ENCODE measurements around the gene ACOT13. TPM values are rescaled to one million over a fixed set of nuclear protein-coding genes. Genes with fewer than 3 reads are reported as not detected.
"Not testable (repeated sequence)": the region's sequence is repeated elsewhere in the genome, so short reads cannot be mapped to it uniquely, and the experiment has no call there.

Gene ACOT13
- total RNA-seq, 4 donors from 2014 or later, result 5.6 to 16.8 (median 11.2) TPM

GRCh38 chr6:24630856-24631505 lies 35.9 kb upstream of the ACOT13 start:
- no peak for DNase-seq
- intact Hi-C loops (cut with DNase I; ENCODE audit: low total_unique reads), result no loop called here
- no peak overlapping the region for H3K27ac ChIP-seq
- H3K4me3 ChIP-seq, result no peak overlapping the region
- no peaks in the 10 kb centered on the region for H3K36me3 ChIP-seq
- H3K9me3 ChIP-seq, result peaks cover 0 to 4% of the 10 kb centered on the region in 2 donors
- in situ Hi-C loops (cut with MboI; ENCODE audit: low pct_ligation_motif_present in 1 of 4, low pct_unique_long_range_greater_than_20kb in 1 of 4, low sequenced_read_pairs in 3 of 4), result no loop called here
- no peaks in the 10 kb centered on the region for H3K4me1 ChIP-seq
- H3K27me3 ChIP-seq, result no peaks in the 10 kb centered on the region
- TF ChIP-seq POLR2AphosphoS5 (IDR thresholded peaks at IDR 0.05), result no peak
- no peak for TF ChIP-seq CTCF (IDR thresholded peaks at IDR 0.05)
- WGBS, 2 donors (ENCODE audit: low coverage in 1 of 2), result 13 to 71% methylated on average over 2 to 5 of the region's 5 CpGs

- DNase-seq, result no peak
- Histone ChIP-seq H3K9me3 (peaks cover 0 to 4% of the 10 kb centered on the region in 2 donors), H3K27me3 (no peaks in the 10 kb centered on the region), H3K36me3 (no peaks in the 10 kb centered on the region), H3K27ac (no peak overlapping the region), H3K4me1 (no peaks in the 10 kb centered on the region), H3K4me3 (no peak overlapping the region)
- in situ Hi-C loops (cut with MboI; ENCODE audit: low pct_ligation_motif_present in 1 of 4, low pct_unique_long_range_greater_than_20kb in 1 of 4, low sequenced_read_pairs in 3 of 4) (no loop called here), intact Hi-C loops (cut with DNase I; ENCODE audit: low total_unique reads) (no loop called here)
- 66 to 70% methylated on average over 4 to 5 of the region's 5 CpGs for WGBS, 2 donors (ENCODE audit: low coverage in 1 of 2)
- no peak for TF ChIP-seq POLR2A (IDR thresholded peaks at IDR 0.05)
- TF ChIP-seq POLR2AphosphoS5 (IDR thresholded peaks at IDR 0.05), result no peak
Measured at GRCh38 chr6:24631671-24632070, 35.2 kb upstream of the ACOT13 start.

- in situ Hi-C loops (cut with MboI; ENCODE audit: low pct_ligation_motif_present in 1 of 4, low pct_unique_long_range_greater_than_20kb in 1 of 4, low sequenced_read_pairs in 3 of 4), result no loop called here
- H3K4me3 ChIP-seq, result no peak overlapping the region
- no peaks in the 10 kb centered on the region for H3K4me1 ChIP-seq
- H3K36me3 ChIP-seq, result no peaks in the 10 kb centered on the region
- no peaks in the 10 kb centered on the region for H3K27me3 ChIP-seq
- 50 to 62% methylated on average over 1 of the region's 1 CpG for WGBS, 2 donors (ENCODE audit: low coverage in 1 of 2)
- TF ChIP-seq POLR2A (IDR thresholded peaks at IDR 0.05) (no peak), CTCF (IDR thresholded peaks at IDR 0.05) (no peak), POLR2AphosphoS5 (IDR thresholded peaks at IDR 0.05) (no peak), EP300 (IDR thresholded peaks at IDR 0.05; ENCODE audit: low read depth) (no peak)
- DNase-seq, result no peak
- peaks cover 0 to 4% of the 10 kb centered on the region in 2 donors for H3K9me3 ChIP-seq
- no peak overlapping the region for H3K27ac ChIP-seq
- intact Hi-C loops (cut with DNase I; ENCODE audit: low total_unique reads), result no loop called here
Measured at GRCh38 chr6:24632573-24632972, 34.3 kb upstream of the ACOT13 start.

- Histone ChIP-seq H3K4me1 (no peaks in the 10 kb centered on the region), H3K27me3 (peaks cover 4% of the 10 kb centered on the region), H3K36me3 (no peaks in the 10 kb centered on the region), H3K27ac (no peak overlapping the region), H3K9me3 (peaks cover 0 to 4% of the 10 kb centered on the region in 2 donors), H3K4me3 (no peak overlapping the region)
- intact Hi-C loops (cut with DNase I; ENCODE audit: low total_unique reads) (no loop called here), in situ Hi-C loops (cut with MboI; ENCODE audit: low pct_ligation_motif_present in 1 of 4, low pct_unique_long_range_greater_than_20kb in 1 of 4, low sequenced_read_pairs in 3 of 4) (no loop called here)
- TF ChIP-seq CTCF (IDR thresholded peaks at IDR 0.05), result no peak
- TF ChIP-seq EP300 (IDR thresholded peaks at IDR 0.05; ENCODE audit: low read depth), result no peak
- TF ChIP-seq POLR2AphosphoS5 (IDR thresholded peaks at IDR 0.05), result no peak
- TF ChIP-seq POLR2A (IDR thresholded peaks at IDR 0.05), result no peak
- no peak for DNase-seq
Measured at GRCh38 chr6:24636681-24637080, 30.2 kb upstream of the ACOT13 start.

- 95 to 100% methylated on average over 1 of the region's 1 CpG for WGBS, 2 donors (ENCODE audit: low coverage in 1 of 2)
- Histone ChIP-seq H3K36me3 (no peaks in the 10 kb centered on the region), H3K4me1 (peaks cover 0 to 2% (median under 1%) of the 10 kb centered on the region in 4 donors), H3K27ac (no peak overlapping the region), H3K27me3 (peaks cover 21% of the 10 kb centered on the region), H3K4me3 (no peak overlapping the region), H3K9me3 (peaks cover 0 to 4% of the 10 kb centered on the region in 2 donors)
- in situ Hi-C loops (cut with MboI; ENCODE audit: low pct_ligation_motif_present in 1 of 4, low pct_unique_long_range_greater_than_20kb in 1 of 4, low sequenced_read_pairs in 3 of 4), result no loop called here
- no peak for DNase-seq
- intact Hi-C loops (cut with DNase I; ENCODE audit: low total_unique reads), result no loop called here
- TF ChIP-seq CTCF (IDR thresholded peaks at IDR 0.05), result no peak
- no peak for TF ChIP-seq EP300 (IDR thresholded peaks at IDR 0.05; ENCODE audit: low read depth)
- TF ChIP-seq POLR2AphosphoS5 (IDR thresholded peaks at IDR 0.05), result no peak
- TF ChIP-seq POLR2A (IDR thresholded peaks at IDR 0.05), result no peak
Measured at GRCh38 chr6:24640166-24640565, 26.7 kb upstream of the ACOT13 start.

GRCh38 chr6:24640631-24641030 lies 26.2 kb upstream of the ACOT13 start:
- DNase-seq; H3K36me3 ChIP-seq; in situ Hi-C loops (cut with MboI; ENCODE audit: low pct_ligation_motif_present in 1 of 4, low pct_unique_long_range_greater_than_20kb in 1 of 4, low sequenced_read_pairs in 3 of 4); H3K9me3 ChIP-seq; H3K4me1 ChIP-seq; H3K27ac ChIP-seq; intact Hi-C loops (cut with DNase I; ENCODE audit: low total_unique reads); H3K4me3 ChIP-seq: not testable (repeated sequence)
- H3K27me3 ChIP-seq, result peaks cover 21% of the 10 kb centered on the region
- WGBS, 2 donors (ENCODE audit: low coverage in 1 of 2), result 93 to 94% methylated on average over 2 to 5 of the region's 5 CpGs
